ENCODE data around the gene TMEM54.

The TMEM54 gene

GRCh38 chr1:32895325-32896215, 5.6 kb downstream of the TMEM54 start:
- no peak for DNase-seq

GRCh38 chr1:32894681-32895080, 6.5 kb downstream of the TMEM54 start:
- DNase-seq, result no peak

GRCh38 chr1:32894019-32894600, 7.1 kb downstream of the TMEM54 start:
- DNase-seq, result no peak

GRCh38 chr1:32893198-32894018, 7.8 kb downstream of the TMEM54 start:
- DNase-seq, result peak in 6 of 14 donors; percentile 24 to 68 (median 47)

- peak in 11 of 14 donors; percentile 25 to 76 (median 47) for DNase-seq
Observed at GRCh38 chr1:32892368-32893197, 8.6 kb downstream of the TMEM54 start.

- DNase-seq, result no peak
Observed at GRCh38 chr1:32891630-32892029, 9.6 kb downstream of the TMEM54 start.

- DNase-seq, result no peak
Observed at GRCh38 chr1:32891241-32891570, 10.0 kb downstream of the TMEM54 start.

- no peak for DNase-seq
Observed at GRCh38 chr1:32890516-32891240, 10.5 kb downstream of the TMEM54 start.

- no peak for DNase-seq
Observed at GRCh38 chr1:32889731-32890278, 11.4 kb downstream of the TMEM54 start.

- no peak for DNase-seq
Observed at GRCh38 chr1:32888677-32889420, 12.3 kb downstream of the TMEM54 start.

- no peak for DNase-seq
Observed at GRCh38 chr1:32888134-32888533, 13.1 kb downstream of the TMEM54 start.

- no peak for DNase-seq
Observed at GRCh38 chr1:32887623-32888022, 13.6 kb downstream of the TMEM54 start.

- peak in 1 of 14 donors; percentile 54 for DNase-seq
Observed at GRCh38 chr1:32886828-32887414, 14.3 kb downstream of the TMEM54 start.

GRCh38 chr1:32886004-32886827, 15.0 kb downstream of the TMEM54 start, which contains the start of gene HPCA:
Gene HPCA (plus strand): TSS chr1:32886491. CDS start chr1:32888899, 2,408 bp downstream.
- peak in 3 of 14 donors; percentile 25 to 59 (median 30) for DNase-seq

GRCh38 chr1:32885676-32886003, 15.5 kb downstream of the TMEM54 start:
- DNase-seq, result no peak

GRCh38 chr1:32884726-32885125, 16.5 kb downstream of the TMEM54 start:
- DNase-seq, result peak in 1 of 14 donors; percentile 34

- no peak for DNase-seq
Observed at GRCh38 chr1:32884032-32884372, 17.2 kb downstream of the TMEM54 start.

- peak in 1 of 14 donors; percentile 26 for DNase-seq
Observed at GRCh38 chr1:32883338-32884031, 17.7 kb downstream of the TMEM54 start.
